NCI-H82 treated with DMSO at 0.1 percent for 48 hours (cell line): ENCODE results near the gene ST6GALNAC1.

Experiments
- DNase-seq: peaks from one replicate; lab custom pipeline; 2025; ENCODE audit not compliant: unreplicated experiment; lab: John Stamatoyannopoulos, UW

Gene ST6GALNAC1

GRCh38 chr17:76675648-76676047 is 32.1 kb upstream of the ST6GALNAC1 start:
- DNase-seq = no peak

- DNase-seq = no peak
These were observed 31.0 kb upstream of the ST6GALNAC1 start for GRCh38 chr17:76674600-76674999.

- no peak for DNase-seq
These were observed 30.2 kb upstream of the ST6GALNAC1 start for GRCh38 chr17:76673729-76674128.

GRCh38 chr17:76672892-76673291 is 29.3 kb upstream of the ST6GALNAC1 start:
- DNase-seq = no peak

GRCh38 chr17:76672270-76672851 is 28.8 kb upstream of the ST6GALNAC1 start:
- DNase-seq = no peak

GRCh38 chr17:76671912-76672262 is 28.3 kb upstream of the ST6GALNAC1 start:
- no peak for DNase-seq

GRCh38 chr17:76671123-76671911 is 27.8 kb upstream of the ST6GALNAC1 start:
- peak; percentile 98 for DNase-seq

GRCh38 chr17:76670718-76671122 is 27.2 kb upstream of the ST6GALNAC1 start:
- DNase-seq = no peak

- no peak for DNase-seq
These were observed 26.6 kb upstream of the ST6GALNAC1 start for GRCh38 chr17:76670020-76670717.

- DNase-seq = no peak
These were observed 24.4 kb upstream of the ST6GALNAC1 start for GRCh38 chr17:76667786-76668453.

- no peak for DNase-seq
These were observed 23.9 kb upstream of the ST6GALNAC1 start for GRCh38 chr17:76667491-76667755.

- no peak for DNase-seq
These were observed 17.1 kb upstream of the ST6GALNAC1 start for GRCh38 chr17:76660656-76661042.

- no peak for DNase-seq
These were observed 16.5 kb upstream of the ST6GALNAC1 start for GRCh38 chr17:76659928-76660655.

GRCh38 chr17:76658242-76658662 is 14.7 kb upstream of the ST6GALNAC1 start:
- no peak for DNase-seq

GRCh38 chr17:76657505-76658241 is 14.1 kb upstream of the ST6GALNAC1 start:
- no peak for DNase-seq

- DNase-seq = no peak
These were observed 10.9 kb upstream of the ST6GALNAC1 start for GRCh38 chr17:76654408-76654807.

- DNase-seq = no peak
These were observed 6.9 kb upstream of the ST6GALNAC1 start for GRCh38 chr17:76650504-76650903.

- no peak for DNase-seq
These were observed 3.2 kb upstream of the ST6GALNAC1 start for GRCh38 chr17:76646712-76647111.

- no peak for DNase-seq
These were observed 1.9 kb upstream of the ST6GALNAC1 start for GRCh38 chr17:76645481-76645880.

GRCh38 chr17:76644995-76645394 is 1.4 kb upstream of the ST6GALNAC1 start:
- no peak for DNase-seq

- DNase-seq = no peak
These were observed 563 bp downstream of the ST6GALNAC1 start for GRCh38 chr17:76642994-76643393.
